Stimulated activated memory B cell treated with anti-CD40 and anti-IgM and Interleukin-4, amounts not matched to agents 10 μg/mL and 1 μg/mL and 100 μg/mL, for 72 hours (primary cell): ENCODE measurements around the gene WDR41.
A peak's percentile ranks its signal among the peaks of the same experiment; 100 is the strongest.
"Not testable (repeated sequence)": the region's sequence is repeated elsewhere in the genome, so short reads cannot be mapped to it uniquely, and the experiment has no call there.

Source experiments
- ATAC-seq: fragments of 150-1000 bp; cut with Tn5 transposase; 2 replicates; pipeline ENCODE4 v1.10.0; 2021
- H3K27ac Mint-ChIP-seq: one replicate; pipeline ENCODE4 v1.8.0; 2022; ENCODE audit warnings: mild to moderate bottlenecking, mixed read lengths
- H3K27me3 Mint-ChIP-seq: one replicate; pipeline ENCODE4 v1.8.0; 2022; ENCODE audit warnings: mixed read lengths
- H3K36me3 Mint-ChIP-seq: one replicate; pipeline ENCODE4 v1.8.0; 2022; ENCODE audit warnings: mixed read lengths
- H3K4me1 Mint-ChIP-seq: one replicate; pipeline ENCODE4 v1.8.0; 2022; ENCODE audit warnings: mixed read lengths
- H3K4me3 Mint-ChIP-seq: one replicate; pipeline ENCODE4 v1.8.0; 2022; ENCODE audit warnings: mild to moderate bottlenecking, moderate library complexity, mixed read lengths
- H3K9me3 Mint-ChIP-seq: one replicate; pipeline ENCODE4 v1.8.0; 2022; ENCODE audit warnings: mixed read lengths

The WDR41 gene

DNA sequence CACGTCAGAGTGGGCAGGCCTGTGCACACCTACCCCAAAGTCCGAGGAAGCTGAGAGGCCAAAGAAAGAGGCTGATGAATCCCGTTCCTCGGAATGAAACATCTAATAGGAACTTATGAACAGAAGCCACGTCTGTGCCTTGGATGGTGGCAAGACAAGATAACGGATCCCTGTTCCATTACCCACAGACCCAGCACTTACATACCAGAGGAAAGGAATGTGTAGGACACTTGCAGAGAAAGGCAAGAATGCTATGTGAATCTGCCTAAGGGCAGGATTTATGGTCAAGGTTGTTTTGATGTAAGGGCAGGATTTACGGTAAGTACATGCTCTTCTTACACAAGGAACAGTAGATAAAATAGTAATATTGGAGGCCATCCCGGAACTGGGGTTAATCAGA is 93.2 kb downstream of the WDR41 start:
- Mint-ChIP-seq H3K36me3 (no peaks in the 10 kb centered on the region), H3K4me1 (peaks cover 8% of the 10 kb centered on the region), H3K9me3 (no peaks in the 10 kb centered on the region), H3K27me3 (no peaks in the 10 kb centered on the region), H3K27ac (no peak overlapping the region), H3K4me3 (no peak overlapping the region)
- ATAC-seq, result no peak

DNA sequence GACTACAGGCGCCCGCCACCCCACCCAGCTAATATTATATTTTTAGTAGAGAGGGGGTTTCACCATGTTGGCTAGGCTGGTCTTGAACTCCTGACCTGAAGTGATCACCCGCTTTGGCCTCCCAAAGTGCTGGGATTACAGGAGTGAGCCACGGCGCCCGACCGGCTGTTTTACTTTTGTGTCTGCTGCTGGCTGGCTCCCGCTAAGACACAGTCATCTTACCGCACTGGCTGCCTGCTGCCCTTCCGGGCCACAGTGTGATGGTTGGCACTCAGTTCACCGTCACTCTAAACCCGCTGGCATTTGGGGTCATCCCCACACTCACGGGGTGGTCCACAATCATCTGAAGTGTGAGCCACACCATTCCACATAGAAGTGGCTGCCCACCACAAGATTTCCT is 93.7 kb downstream of the WDR41 start:
- H3K27ac Mint-ChIP-seq, result no peak overlapping the region
- no peak for ATAC-seq
- H3K27me3 Mint-ChIP-seq, result no peaks in the 10 kb centered on the region
- no peaks in the 10 kb centered on the region for H3K9me3 Mint-ChIP-seq
- peaks cover 8% of the 10 kb centered on the region for H3K4me1 Mint-ChIP-seq
- no peaks in the 10 kb centered on the region for H3K36me3 Mint-ChIP-seq
- no peak overlapping the region for H3K4me3 Mint-ChIP-seq

DNA sequence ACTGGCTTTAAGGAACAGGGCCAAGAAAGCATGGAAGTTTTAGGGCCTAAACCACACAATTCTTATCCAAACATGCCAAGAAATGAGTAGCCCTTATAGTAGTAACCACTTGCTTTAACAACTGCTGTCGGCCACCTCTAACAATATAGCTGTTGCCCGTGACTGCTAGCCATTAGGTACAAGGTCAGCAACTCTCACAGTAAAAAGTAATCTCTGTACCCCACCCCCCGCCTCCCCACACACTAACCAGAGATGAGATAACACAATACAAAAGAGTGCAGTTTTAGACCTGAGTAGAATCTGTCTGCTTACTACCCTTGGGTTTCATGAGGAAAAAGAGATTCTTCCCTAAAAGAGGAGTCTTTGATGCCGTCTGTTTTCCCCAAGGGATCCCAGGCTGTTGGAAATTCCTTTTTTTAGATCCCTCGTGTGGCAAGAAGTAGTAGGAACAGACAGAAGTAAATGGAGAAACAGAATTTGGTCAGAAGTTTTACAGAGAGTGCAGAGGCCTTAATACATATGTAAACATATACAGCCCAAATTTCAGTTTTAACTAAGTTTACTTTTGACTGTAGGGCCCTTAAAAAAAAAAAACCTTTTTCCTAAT is 94.3 kb downstream of the WDR41 start:
- peaks cover 8% of the 10 kb centered on the region for H3K4me1 Mint-ChIP-seq
- no peak overlapping the region for H3K27ac Mint-ChIP-seq
- no peaks in the 10 kb centered on the region for H3K27me3 Mint-ChIP-seq
- ATAC-seq, result no peak
- no peaks in the 10 kb centered on the region for H3K36me3 Mint-ChIP-seq
- H3K9me3 Mint-ChIP-seq, result no peaks in the 10 kb centered on the region
- no peak overlapping the region for H3K4me3 Mint-ChIP-seq

DNA sequence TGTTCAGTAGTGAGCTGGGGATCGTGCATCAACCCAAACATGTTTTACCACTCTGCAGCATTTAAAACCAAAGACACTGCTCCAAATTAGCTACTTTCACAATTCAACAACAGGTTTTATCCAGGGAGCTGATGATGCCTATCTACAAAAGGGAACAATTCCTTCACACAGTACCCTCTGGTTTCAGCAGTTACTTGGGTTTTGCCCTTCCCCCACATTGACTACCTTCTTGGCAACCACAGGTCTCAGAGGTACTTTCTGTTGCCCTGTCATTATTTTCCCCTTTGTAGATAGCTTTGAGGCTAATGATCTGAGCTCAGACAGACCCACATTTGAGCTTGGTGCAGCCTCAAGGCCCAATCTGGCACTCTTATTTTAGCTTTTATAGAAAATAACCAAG is 96.1 kb downstream of the WDR41 start:
- Mint-ChIP-seq H3K9me3 (no peaks in the 10 kb centered on the region), H3K4me1 (peaks cover 8% of the 10 kb centered on the region), H3K4me3 (no peak overlapping the region), H3K27me3 (peaks cover 6% of the 10 kb centered on the region), H3K27ac (no peak overlapping the region), H3K36me3 (no peaks in the 10 kb centered on the region)
- peak; percentile 52 for ATAC-seq

DNA sequence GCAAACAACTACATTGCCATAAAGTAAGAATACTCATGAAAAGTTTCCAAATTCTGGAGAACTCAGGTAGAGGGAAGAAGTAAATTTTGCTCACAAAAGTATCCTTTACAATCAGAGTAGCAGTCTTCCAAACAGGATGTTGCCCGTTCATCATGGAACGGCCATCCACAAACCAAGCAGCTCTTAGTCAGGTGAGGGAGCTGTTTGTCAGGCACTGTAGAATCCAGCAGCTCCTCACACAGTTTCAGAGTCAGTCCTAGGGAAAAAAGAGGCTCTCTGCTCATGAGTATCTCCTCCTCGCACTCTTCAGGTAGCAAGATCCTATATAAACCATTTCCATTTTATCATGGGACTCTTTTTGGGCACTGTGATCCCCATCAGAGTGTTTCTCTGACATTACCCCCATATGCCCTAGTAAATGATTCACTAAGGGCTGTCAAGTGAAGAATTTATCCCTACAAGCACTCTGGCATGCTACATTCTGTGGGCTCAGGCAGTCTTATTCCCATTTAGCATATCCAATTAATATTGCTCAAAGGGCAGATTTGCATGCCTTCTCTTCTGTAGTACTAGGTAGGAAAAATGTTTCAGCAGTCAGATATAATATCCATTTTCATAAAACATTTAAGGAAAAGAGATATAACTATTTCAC is 97.9 kb downstream of the WDR41 start:
- H3K27ac Mint-ChIP-seq, result no peak overlapping the region
- ATAC-seq, result no peak
- H3K9me3 Mint-ChIP-seq, result no peaks in the 10 kb centered on the region
- no peaks in the 10 kb centered on the region for H3K36me3 Mint-ChIP-seq
- H3K4me3 Mint-ChIP-seq, result no peak overlapping the region
- peaks cover 19% of the 10 kb centered on the region for H3K27me3 Mint-ChIP-seq
- H3K4me1 Mint-ChIP-seq, result peaks cover 8% of the 10 kb centered on the region

DNA sequence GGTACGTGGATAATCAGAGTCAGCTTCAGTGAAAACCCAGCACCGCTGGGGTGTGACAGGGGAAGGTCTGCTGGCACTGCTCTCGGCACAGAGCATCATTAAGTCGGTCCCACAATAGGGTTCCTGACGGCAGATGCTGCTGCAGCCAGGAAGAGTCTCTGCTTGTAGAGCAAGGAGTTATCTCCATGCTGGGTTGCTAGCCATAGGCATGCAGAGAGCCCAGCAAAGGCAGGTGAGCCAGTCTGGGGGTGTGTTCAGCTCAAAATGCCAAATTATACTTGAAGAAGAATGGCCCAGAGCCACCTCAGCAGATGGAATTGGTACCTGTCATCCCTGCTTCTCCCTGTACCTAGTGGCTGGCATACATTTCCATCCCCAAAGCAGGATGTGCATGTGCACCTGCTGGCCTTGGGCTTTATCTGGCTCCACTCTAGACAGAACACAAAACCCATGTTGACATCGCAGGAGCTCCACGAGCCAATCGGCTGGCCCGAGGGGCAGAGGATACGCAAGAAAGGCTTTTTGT is 100.8 kb downstream of the WDR41 start:
- peaks cover 21% of the 10 kb centered on the region for H3K27me3 Mint-ChIP-seq
- H3K36me3 Mint-ChIP-seq, result no peaks in the 10 kb centered on the region
- no peak overlapping the region for H3K27ac Mint-ChIP-seq
- no peaks in the 10 kb centered on the region for H3K9me3 Mint-ChIP-seq
- ATAC-seq, result peak; percentile 39
- H3K4me1 Mint-ChIP-seq, result peaks cover 4% of the 10 kb centered on the region
- no peak overlapping the region for H3K4me3 Mint-ChIP-seq

DNA sequence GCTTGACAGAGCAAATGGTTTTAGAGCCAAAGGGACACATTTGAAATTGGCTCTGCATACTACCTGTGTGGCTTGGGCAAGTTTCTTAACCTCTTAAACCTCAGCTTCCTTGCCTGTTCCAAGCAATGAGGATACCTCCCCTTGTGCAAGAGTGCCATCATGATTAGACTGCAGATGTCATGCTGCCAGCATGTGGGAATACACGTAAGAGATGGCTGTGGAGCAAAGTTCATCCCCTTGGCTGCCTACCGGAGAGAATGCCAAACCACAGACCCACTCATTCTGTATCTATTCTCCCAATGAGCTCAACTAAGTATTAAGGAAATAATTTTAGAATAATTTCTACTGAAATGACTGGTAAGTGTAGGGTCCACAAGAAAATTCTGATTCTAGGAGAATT is 101.3 kb downstream of the WDR41 start:
- H3K4me1 Mint-ChIP-seq, result no peaks in the 10 kb centered on the region
- no peaks in the 10 kb centered on the region for H3K9me3 Mint-ChIP-seq
- H3K27me3 Mint-ChIP-seq, result peaks cover 21% of the 10 kb centered on the region
- H3K36me3 Mint-ChIP-seq, result no peaks in the 10 kb centered on the region
- no peak overlapping the region for H3K27ac Mint-ChIP-seq
- H3K4me3 Mint-ChIP-seq, result no peak overlapping the region
- ATAC-seq, result no peak

- no peak overlapping the region for H3K4me3 Mint-ChIP-seq
- H3K36me3 Mint-ChIP-seq, result no peaks in the 10 kb centered on the region
- no peak for ATAC-seq
Measured at GRCh38 chr5:77390221-77390620, 101.9 kb downstream of the WDR41 start.

DNA sequence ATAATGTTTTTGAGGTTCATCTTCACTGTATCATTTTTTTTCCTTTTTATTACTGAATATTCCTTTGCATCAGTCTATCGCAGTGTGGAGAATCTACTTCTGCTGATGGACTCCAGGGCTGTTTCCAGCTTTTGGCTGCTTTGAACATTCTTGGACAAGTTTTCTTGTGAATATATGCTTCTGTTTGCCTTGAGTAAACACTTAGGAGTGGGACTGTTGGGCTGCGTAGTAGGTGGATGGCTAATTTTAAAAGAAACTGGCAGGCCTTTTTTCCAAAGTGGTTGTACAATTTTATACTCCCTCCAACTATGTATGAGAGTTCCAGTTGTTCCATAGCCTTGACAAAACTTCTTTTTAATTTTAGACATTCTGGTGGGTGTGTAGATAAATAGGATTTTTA is 102.4 kb downstream of the WDR41 start:
- Mint-ChIP-seq H3K4me3 (no peak overlapping the region), H3K9me3 (no peaks in the 10 kb centered on the region), H3K27me3 (peaks cover 21% of the 10 kb centered on the region), H3K27ac (no peak overlapping the region), H3K4me1 (no peaks in the 10 kb centered on the region), H3K36me3 (no peaks in the 10 kb centered on the region)
- ATAC-seq, result no peak

More at GRCh38 chr5:77390221-77390620, 101.9 kb downstream of the WDR41 start:
- no peaks in the 10 kb centered on the region for H3K9me3 Mint-ChIP-seq
- H3K27me3 Mint-ChIP-seq, result peaks cover 21% of the 10 kb centered on the region
- no peaks in the 10 kb centered on the region for H3K4me1 Mint-ChIP-seq
- H3K27ac Mint-ChIP-seq, result no peak overlapping the region

GRCh38 chr5:77386340-77386739 is 105.8 kb downstream of the WDR41 start:
- not testable (repeated sequence) for ATAC-seq, H3K36me3 Mint-ChIP-seq, H3K9me3 Mint-ChIP-seq, H3K4me1 Mint-ChIP-seq, H3K4me3 Mint-ChIP-seq, H3K27ac Mint-ChIP-seq
- H3K27me3 Mint-ChIP-seq, result peaks cover 18% of the 10 kb centered on the region

GRCh38 chr5:77383336-77383735 is 108.8 kb downstream of the WDR41 start:
- H3K4me1 Mint-ChIP-seq, result peaks cover 23% of the 10 kb centered on the region
- H3K36me3 Mint-ChIP-seq, H3K27ac Mint-ChIP-seq, H3K9me3 Mint-ChIP-seq, ATAC-seq, H3K27me3 Mint-ChIP-seq, H3K4me3 Mint-ChIP-seq: not testable (repeated sequence)
